Spleen (tissue), 11 donors: Measurements from ENCODE around the gene METTL6. TPM values are rescaled to one million over a fixed set of nuclear protein-coding genes. Genes with fewer than 3 reads are reported as not detected.

ENCODE experiments used
- DNase-seq: peaks from one replicate; pipeline ENCODE4 v3.0.0-alpha.2; 2020
- H3K27ac ChIP-seq, 8 donors: fragments of 200-600 bp; sonication (generic) in 7 of 8; 1 replicate in 4 of 8; 2 replicates in 4 of 8; pipeline versions ENCODE4 v1.5.0 to v1.8.0; 2016 to 2021; ENCODE audit warnings: inconsistent platforms in 4 of 8, mild to moderate bottlenecking in 4 of 8, moderate library complexity in 1 of 8
- H3K27me3 ChIP-seq, 7 donors: fragments of 200-600 bp; sonication (generic) in 6 of 7; replicated peaks in 1 of 7; 1 replicate in 4 of 7; 2 replicates in 3 of 7; pipeline versions ENCODE4 v1.5.0 to v1.8.0; 2016 to 2021; ENCODE audit warnings: inconsistent platforms in 3 of 7, mild to moderate bottlenecking in 1 of 7
- H3K36me3 ChIP-seq, 6 donors: fragments of 200-600 bp; sonication (generic) in 5 of 6; 1 replicate in 4 of 6; 2 replicates in 2 of 6; pipeline versions ENCODE4 v1.5.0 to v1.8.0; 2016 to 2021; ENCODE audit warnings: inconsistent platforms in 2 of 6
- H3K4me1 ChIP-seq, 6 donors: fragments of 200-600 bp; sonication (generic) in 5 of 6; 1 replicate in 3 of 6; 2 replicates in 3 of 6; pipeline versions ENCODE4 v1.5.0 to v1.8.0; 2016 to 2021; ENCODE audit warnings: inconsistent platforms in 3 of 6
- H3K4me3 ChIP-seq, 8 donors: fragments of 200-600 bp; sonication (generic) in 7 of 8; 1 replicate in 4 of 8; 2 replicates in 4 of 8; pipeline versions ENCODE4 v1.5.0 to v1.8.0; 2016 to 2021; ENCODE audit warnings: inconsistent platforms in 4 of 8, mild to moderate bottlenecking in 4 of 8, moderate library complexity in 2 of 8
- H3K9me3 ChIP-seq, 8 donors: fragments of 200-600 bp; sonication (generic) in 7 of 8; 1 replicate in 4 of 8; 2 replicates in 4 of 8; pipeline versions ENCODE4 v1.5.0 to v1.8.0; 2016 to 2021; ENCODE audit warnings: inconsistent platforms in 4 of 8
- CTCF ChIP-seq, 11 experiments: fragments of 200-600 bp in 7 of 11; fragments of 450-650 bp in 4 of 11; sonication (generic) in 4 of 11; IDR thresholded peaks in 8 of 11; conservative IDR thresholded peaks in 3 of 11; 1 replicate in 7 of 11; 2 replicates in 4 of 11; pipeline versions ENCODE4 v1.4.0 to v1.8.0; 2016 to 2021; ENCODE audit warnings: antibody characterized with exemption in 11 of 11, inconsistent platforms in 4 of 11, mild to moderate bottlenecking in 1 of 11
- POLR2A ChIP-seq, 3 donors: fragments of 450-650 bp; IDR thresholded peaks; one replicate each; pipeline ENCODE4 v1.5.1; 2017; ENCODE audit warnings: antibody characterized with exemption in 3 of 3, mild to moderate bottlenecking in 1 of 3
- POLR2AphosphoS5 ChIP-seq, 3 donors: sonication (generic); formaldehyde crosslinking; IDR thresholded peaks; one replicate each; pipeline ENCODE4 v1.5.1; 2017; ENCODE audit warnings: antibody characterized with exemption in 3 of 3
- WGBS, 5 donors: extraction: QIAGEN DNeasy Blood & Tissue Kit in 3 of 5; methylation state at CpG; one replicate each; pipeline versions ENCODE4 v1.1.5 to v1.1.7; 2013 to 2018; 5-methylcytosine and 5-hydroxymethylcytosine counted together
- intact Hi-C: fragments of 100-400 bp; cut with DNase I; formaldehyde crosslinking; loops from one replicate; pipeline ENCODE4 v1.15.0; 2023; ENCODE audit warnings: low total_unique reads
- polyA plus RNA-seq, 3 donors: library from polyadenylated mRNA; stranded (reverse); fragments of 200-250 nt; gene quantifications; one replicate each; pipeline ENCODE4 v1.2.1, GENCODE V29; 2013
- total RNA-seq, 7 donors: library from RNA; depleted of rRNA in 3 of 7; stranded (reverse); fragments of >200 nt in 3 of 7; fragmentation: NEBNext Ultra II Directional in 4 of 7; extraction: Animal tissue kit (Norgen Biotek cat#: 25700) in 4 of 7; gene quantifications; one replicate each; pipeline versions ENCODE4 v1.1.0 to v1.2.1, GENCODE V29; 2016 to 2021
- donor health status: healthy with polysubstance abuse.
- donor health status: DM: no; HTN: no; CAD: no; lungs with moderate emphysema.
- donor health status: DM: no; HTN: no; CAD: no.
- donor health status: Bipolar disorder and iron deficiency.
- donor health status: healthy.
- donor health status: DM: no; HTN: no; CAD: no.
- donor health status: DM: yes; HTN: yes; CAD: no.

The METTL6 gene
- total and polyA plus RNA-seq, 10 donors, result 6.4 to 18.8 (median 14.2) TPM

- Histone ChIP-seq H3K4me1 (peaks cover 27 to 78% (median 49%) of the 10 kb centered on the region in 6 donors), H3K36me3 (peaks cover 0 to 53% (median 27%) of the 10 kb centered on the region in 6 donors), H3K27me3 (no peaks in the 10 kb centered on the region), H3K4me3 (peak overlapping the region in 7 of 8 donors; percentile 88 to 97 (median 93)), H3K9me3 (no peaks in the 10 kb centered on the region), H3K27ac (peak overlapping the region in 1 of 8 donors; percentile 94)
- no peak for DNase-seq
- TF ChIP-seq POLR2A (IDR thresholded peaks at IDR 0.05) (no peak), POLR2AphosphoS5 (IDR thresholded peaks at IDR 0.05) (no peak), CTCF (IDR thresholded peaks at IDR 0.05 in 8 of 11, conservative IDR thresholded peaks at IDR 0.05 in 3 of 11) (no peak)
- intact Hi-C loops, result no loop called here
- 86 to 91% (median 88%) methylated on average over 6 of the region's 6 CpGs for WGBS, 5 donors
These were observed 1.7 kb upstream of the METTL6 start for GRCh38 chr3:15429080-15429479.

- TF ChIP-seq POLR2AphosphoS5 (IDR thresholded peaks at IDR 0.05) (no peak), CTCF (IDR thresholded peaks at IDR 0.05 in 8 of 11, conservative IDR thresholded peaks at IDR 0.05 in 3 of 11) (no peak), POLR2A (IDR thresholded peaks at IDR 0.05) (no peak)
- peak overlapping the region in 5 of 8 donors; percentile 86 to 94 (median 90) for H3K27ac ChIP-seq
- H3K36me3 ChIP-seq, result peaks cover 0 to 53% (median 26%) of the 10 kb centered on the region in 6 donors
- H3K4me1 ChIP-seq, result peaks cover 27 to 82% (median 49%) of the 10 kb centered on the region in 6 donors
- no peak for DNase-seq
- peak overlapping the region; percentile 88 to 97 (median 94) for H3K4me3 ChIP-seq
- intact Hi-C loops, result no loop called here
- H3K9me3 ChIP-seq, result no peaks in the 10 kb centered on the region
- H3K27me3 ChIP-seq, result no peaks in the 10 kb centered on the region
- WGBS, 5 donors, result 13 to 27% (median 16%) methylated on average over 9 of the region's 9 CpGs
These were observed 1.2 kb upstream of the METTL6 start for GRCh38 chr3:15428539-15428938.

GRCh38 chr3:15427981-15428380 lies 637 bp upstream of the METTL6 start:
- intact Hi-C loops, result no loop called here
- TF ChIP-seq POLR2AphosphoS5 (IDR thresholded peaks at IDR 0.05) (no peak), POLR2A (IDR thresholded peaks at IDR 0.05) (no peak), CTCF (IDR thresholded peaks at IDR 0.05 in 8 of 11, conservative IDR thresholded peaks at IDR 0.05 in 3 of 11) (no peak)
- H3K27ac ChIP-seq, result peak overlapping the region; percentile 81 to 94 (median 87)
- 0 to 2% (median 1%) methylated on average over 11 of the region's 11 CpGs for WGBS, 5 donors
- H3K9me3 ChIP-seq, result no peaks in the 10 kb centered on the region
- no peak for DNase-seq
- peaks cover 0 to 53% (median 27%) of the 10 kb centered on the region in 6 donors for H3K36me3 ChIP-seq
- no peaks in the 10 kb centered on the region for H3K27me3 ChIP-seq
- H3K4me1 ChIP-seq, result peaks cover 27 to 87% (median 49%) of the 10 kb centered on the region in 6 donors
- H3K4me3 ChIP-seq, result peak overlapping the region; percentile 88 to 97 (median 94)

GRCh38 chr3:15426579-15427118 lies 695 bp downstream of the METTL6 start:
- WGBS, 5 donors, result 47 to 53% (median 51%) methylated on average over 16 of the region's 16 CpGs
- Histone ChIP-seq H3K9me3 (no peaks in the 10 kb centered on the region), H3K27me3 (no peaks in the 10 kb centered on the region), H3K27ac (peak overlapping the region; percentile 81 to 94 (median 87)), H3K4me1 (peaks cover 27 to 80% (median 49%) of the 10 kb centered on the region in 6 donors), H3K4me3 (peak overlapping the region; percentile 88 to 97 (median 94)), H3K36me3 (peaks cover 0 to 53% (median 32%) of the 10 kb centered on the region in 6 donors)
- TF ChIP-seq POLR2A (IDR thresholded peaks at IDR 0.05) (no peak), CTCF (IDR thresholded peaks at IDR 0.05 in 8 of 11, conservative IDR thresholded peaks at IDR 0.05 in 3 of 11) (no peak), POLR2AphosphoS5 (IDR thresholded peaks at IDR 0.05) (no peak)
- no peak for DNase-seq
- intact Hi-C loops, result no loop called here
